ENCODE data around the gene WDR4.
"Not testable (repeated sequence)": the region's sequence is repeated elsewhere in the genome, so short reads cannot be mapped to it uniquely, and the experiment has no call there.

The WDR4 gene

GRCh38 chr21:42839271-42840231 lies 39.8 kb downstream of the WDR4 start:
- DNase-seq (ENCODE audit: low spot score): peak; percentile 16

GRCh38 chr21:42838212-42838690 lies 41.1 kb downstream of the WDR4 start:
- not testable (repeated sequence) for DNase-seq (ENCODE audit: low spot score)

GRCh38 chr21:42837421-42838211 lies 41.7 kb downstream of the WDR4 start:
- peak; percentile 43 for DNase-seq (ENCODE audit: low spot score)

GRCh38 chr21:42836767-42837301 lies 42.5 kb downstream of the WDR4 start:
- peak; percentile 30 for DNase-seq (ENCODE audit: low spot score)

- no peak for DNase-seq (ENCODE audit: low spot score)
Observed at GRCh38 chr21:42836402-42836666, 43.0 kb downstream of the WDR4 start.

- no peak for DNase-seq (ENCODE audit: low spot score)
Observed at GRCh38 chr21:42835611-42836401, 43.5 kb downstream of the WDR4 start.

- DNase-seq (ENCODE audit: low spot score): no peak
Observed at GRCh38 chr21:42835211-42835610, 44.1 kb downstream of the WDR4 start.

- DNase-seq (ENCODE audit: low spot score): no peak
Observed at GRCh38 chr21:42834726-42835191, 44.6 kb downstream of the WDR4 start.

- peak; percentile 29 for DNase-seq (ENCODE audit: low spot score)
Observed at GRCh38 chr21:42833859-42834725, 45.2 kb downstream of the WDR4 start.

GRCh38 chr21:42833439-42833815 lies 45.9 kb downstream of the WDR4 start:
- peak; percentile 68 for DNase-seq (ENCODE audit: low spot score)

GRCh38 chr21:42832321-42832630 lies 47.1 kb downstream of the WDR4 start:
- not testable (repeated sequence) for DNase-seq (ENCODE audit: low spot score)

GRCh38 chr21:42830456-42831455 lies 48.6 kb downstream of the WDR4 start:
- peak; percentile 36 for DNase-seq (ENCODE audit: low spot score)

GRCh38 chr21:42829954-42830353 lies 49.4 kb downstream of the WDR4 start:
- DNase-seq (ENCODE audit: low spot score): no peak

- no peak for DNase-seq (ENCODE audit: low spot score)
Observed at GRCh38 chr21:42829417-42829816, 49.9 kb downstream of the WDR4 start.

GRCh38 chr21:42827588-42827987 lies 51.8 kb downstream of the WDR4 start:
- DNase-seq (ENCODE audit: low spot score): no peak

GRCh38 chr21:42820616-42821465 lies 58.5 kb downstream of the WDR4 start:
- DNase-seq (ENCODE audit: low spot score): no peak

- no peak for DNase-seq (ENCODE audit: low spot score)
Observed at GRCh38 chr21:42819861-42820615, 59.3 kb downstream of the WDR4 start.

- peak; percentile 77 for DNase-seq (ENCODE audit: low spot score)
Observed at GRCh38 chr21:42818328-42818749, 61.0 kb downstream of the WDR4 start.

Measured in D341Med (cell line).